SK-N-SH treated with all-trans-retinoic acid at 6 μM for 48 hours (cell line): ENCODE data around the gene SLC39A1.

Experiments
- ATAC-seq: fragments of 200-7000 bp; cut with Tn5 transposase; 3 replicates; pipeline ENCODE4 v1.9.1; 2020; ENCODE audit warnings: mild to moderate bottlenecking, moderate library complexity
- ARNTL ChIP-seq: fragments of 450-650 bp; formaldehyde crosslinking; IDR thresholded peaks from 2 replicates; pipeline ENCODE4 v1.5.0; 2020; ENCODE audit warnings: low read depth, mild to moderate bottlenecking, moderate library complexity, borderline replicate concordance
- BACH2 ChIP-seq: fragments of 250-450 bp; sonication (Bioruptor Pico); IDR thresholded peaks from 2 replicates; pipeline ENCODE4 v1.9.0; 2021; ENCODE audit warnings: mild to moderate bottlenecking, borderline replicate concordance
- CSDC2 ChIP-seq: fragments of 250-450 bp; sonication (Bioruptor Pico); IDR thresholded peaks from 2 replicates; pipeline ENCODE4 v1.5.0; 2020; ENCODE audit warnings: mild to moderate bottlenecking, moderate library complexity
- ESRRG ChIP-seq: fragments of 250-450 bp; sonication (Bioruptor Pico); IDR thresholded peaks from 2 replicates; pipeline ENCODE4 v1.6.1; 2021; ENCODE audit warnings: mild to moderate bottlenecking
- GLIS3 ChIP-seq: fragments of 250-450 bp; sonication (Bioruptor Pico); IDR thresholded peaks from 2 replicates; pipeline ENCODE4 v1.5.0; 2020; ENCODE audit warnings: mild to moderate bottlenecking, moderate library complexity
- ISL1 ChIP-seq: fragments of 250-450 bp; sonication (Bioruptor Pico); IDR thresholded peaks from 2 replicates; pipeline ENCODE4 v2.1.2; 2022; ENCODE audit warnings: mild to moderate bottlenecking, moderate library complexity
- OSR1 ChIP-seq: fragments of 250-450 bp; sonication (Bioruptor Pico); IDR thresholded peaks from 2 replicates; pipeline ENCODE4 v1.8.0; 2022; ENCODE audit warnings: moderate library complexity, mild to moderate bottlenecking, inconsistent platforms
- RARB ChIP-seq: fragments of 250-450 bp; sonication (Bioruptor Pico); IDR thresholded peaks from 2 replicates; pipeline ENCODE4 v1.8.0; 2021; ENCODE audit warnings: mild to moderate bottlenecking, moderate library complexity
- SNAI2 ChIP-seq: fragments of 250-450 bp; sonication (Bioruptor Pico); IDR thresholded peaks from 2 replicates; pipeline ENCODE4 v1.5.0; 2020; ENCODE audit warnings: mild to moderate bottlenecking, moderate library complexity
- TCF4 ChIP-seq: fragments of 250-450 bp; sonication (Bioruptor Pico); IDR thresholded peaks from 2 replicates; pipeline ENCODE4 v1.8.0; 2021; ENCODE audit warnings: mild to moderate bottlenecking, moderate library complexity, borderline replicate concordance
- TOX ChIP-seq: fragments of 250-450 bp; sonication (Bioruptor Pico); IDR thresholded peaks from 2 replicates; pipeline ENCODE4 v1.8.0; 2021; ENCODE audit warnings: mild to moderate bottlenecking, moderate library complexity, borderline replicate concordance
- ZNF70 ChIP-seq: fragments of 450-650 bp; formaldehyde crosslinking; IDR thresholded peaks from 2 replicates; pipeline ENCODE4 v1.5.0; 2020; ENCODE audit warnings: mild to moderate bottlenecking, moderate library complexity
- ZNF8 ChIP-seq: fragments of 450-650 bp; formaldehyde crosslinking; IDR thresholded peaks from 2 replicates; pipeline ENCODE4 v1.5.0; 2020; ENCODE audit warnings: mild to moderate bottlenecking, moderate library complexity
- TF ChIP-seq, protein P1 (sequence below): fragments of 250-450 bp; sonication (Bioruptor Pico); IDR thresholded peaks from 2 replicates; pipeline ENCODE4 v1.5.0; 2020; ENCODE audit warnings: mild to moderate bottlenecking, moderate library complexity
- TF ChIP-seq, protein P2 (sequence below): fragments of 250-450 bp; sonication (Bioruptor Pico); IDR thresholded peaks from 2 replicates; pipeline ENCODE4 v1.5.1; 2021; ENCODE audit warnings: mild to moderate bottlenecking, moderate library complexity
- TF ChIP-seq, protein P3 (sequence below): fragments of 250-450 bp; sonication (Bioruptor Pico); IDR thresholded peaks from 2 replicates; pipeline ENCODE4 v1.5.1; 2020; ENCODE audit warnings: low read depth, mild to moderate bottlenecking, moderate library complexity
- TF ChIP-seq, protein P4 (sequence below): fragments of 250-450 bp; sonication (Bioruptor Pico); IDR thresholded peaks from 2 replicates; pipeline ENCODE4 v1.8.0; 2021; ENCODE audit warnings: low read depth, mild to moderate bottlenecking, moderate library complexity, borderline replicate concordance
- TF ChIP-seq, protein P5 (sequence below): fragments of 250-450 bp; sonication (Bioruptor Pico); IDR thresholded peaks from 2 replicates; pipeline ENCODE4 v1.8.0; 2020; ENCODE audit warnings: mild to moderate bottlenecking, moderate library complexity, borderline replicate concordance

Gene SLC39A1

DNA sequence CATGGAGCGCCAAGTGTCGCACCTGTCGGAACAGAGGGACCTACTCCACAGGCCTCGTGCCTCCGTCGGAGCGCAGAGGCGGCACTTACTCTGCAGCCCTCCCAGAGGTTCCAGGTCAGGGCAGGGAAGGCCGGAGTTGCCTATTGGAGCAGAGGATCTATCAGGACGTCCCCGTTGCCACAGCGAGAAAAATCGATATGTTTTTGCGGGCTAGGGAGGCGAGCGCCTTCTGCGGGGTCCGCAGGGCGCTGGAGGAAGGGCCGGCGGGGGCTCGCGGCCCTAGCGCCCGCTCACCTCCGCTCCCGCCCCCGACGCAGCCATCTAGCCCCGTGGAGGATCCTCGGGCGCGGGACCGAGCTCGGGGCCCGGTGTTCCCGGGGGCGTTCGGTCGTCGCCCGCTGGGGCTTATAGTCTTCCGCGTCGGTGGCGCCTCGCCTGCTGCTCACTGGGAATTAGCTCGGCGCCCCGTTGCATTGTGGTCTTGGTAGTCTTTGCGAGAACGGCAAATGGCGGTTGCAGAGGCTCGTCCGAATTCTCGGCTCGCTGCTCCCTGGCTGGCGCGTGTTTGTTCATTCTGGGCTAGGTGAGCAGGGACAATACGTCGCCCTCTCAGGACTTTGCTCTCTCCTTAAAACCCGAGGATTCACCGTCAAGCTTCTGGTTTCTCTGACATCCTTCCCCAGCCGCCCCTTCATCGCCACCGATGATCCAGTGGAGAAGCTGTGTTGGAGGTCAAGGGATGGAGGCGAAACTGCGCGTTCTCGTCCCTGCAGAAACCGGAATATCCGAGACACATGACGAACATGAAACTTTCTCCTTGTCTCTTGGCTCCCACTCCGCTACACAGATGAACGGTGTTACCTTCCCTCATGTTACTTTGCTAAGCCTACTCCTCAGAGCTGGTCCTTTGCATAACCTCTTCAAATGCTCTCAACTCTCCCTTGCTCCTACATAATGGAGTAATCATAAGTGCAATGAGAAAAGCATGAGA is 14.2 kb upstream of the SLC39A1 start, which contains the start of gene JTB:
TSS of gene JTB (minus strand) at position 425 of the 991 bp plus-strand sequence. CDS start at position 3, 422 bp downstream.
- TF ChIP-seq, protein P1, sequence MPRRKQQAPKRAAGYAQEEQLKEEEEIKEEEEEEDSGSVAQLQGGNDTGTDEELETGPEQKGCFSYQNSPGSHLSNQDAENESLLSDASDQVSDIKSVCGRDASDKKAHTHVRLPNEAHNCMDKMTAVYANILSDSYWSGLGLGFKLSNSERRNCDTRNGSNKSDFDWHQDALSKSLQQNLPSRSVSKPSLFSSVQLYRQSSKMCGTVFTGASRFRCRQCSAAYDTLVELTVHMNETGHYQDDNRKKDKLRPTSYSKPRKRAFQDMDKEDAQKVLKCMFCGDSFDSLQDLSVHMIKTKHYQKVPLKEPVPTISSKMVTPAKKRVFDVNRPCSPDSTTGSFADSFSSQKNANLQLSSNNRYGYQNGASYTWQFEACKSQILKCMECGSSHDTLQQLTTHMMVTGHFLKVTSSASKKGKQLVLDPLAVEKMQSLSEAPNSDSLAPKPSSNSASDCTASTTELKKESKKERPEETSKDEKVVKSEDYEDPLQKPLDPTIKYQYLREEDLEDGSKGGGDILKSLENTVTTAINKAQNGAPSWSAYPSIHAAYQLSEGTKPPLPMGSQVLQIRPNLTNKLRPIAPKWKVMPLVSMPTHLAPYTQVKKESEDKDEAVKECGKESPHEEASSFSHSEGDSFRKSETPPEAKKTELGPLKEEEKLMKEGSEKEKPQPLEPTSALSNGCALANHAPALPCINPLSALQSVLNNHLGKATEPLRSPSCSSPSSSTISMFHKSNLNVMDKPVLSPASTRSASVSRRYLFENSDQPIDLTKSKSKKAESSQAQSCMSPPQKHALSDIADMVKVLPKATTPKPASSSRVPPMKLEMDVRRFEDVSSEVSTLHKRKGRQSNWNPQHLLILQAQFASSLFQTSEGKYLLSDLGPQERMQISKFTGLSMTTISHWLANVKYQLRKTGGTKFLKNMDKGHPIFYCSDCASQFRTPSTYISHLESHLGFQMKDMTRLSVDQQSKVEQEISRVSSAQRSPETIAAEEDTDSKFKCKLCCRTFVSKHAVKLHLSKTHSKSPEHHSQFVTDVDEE (CRISPR knock-in tag) = no peak
- TF ChIP-seq, all 23 proteins: peak for 0
- peak; percentile 97 for ATAC-seq

DNA sequence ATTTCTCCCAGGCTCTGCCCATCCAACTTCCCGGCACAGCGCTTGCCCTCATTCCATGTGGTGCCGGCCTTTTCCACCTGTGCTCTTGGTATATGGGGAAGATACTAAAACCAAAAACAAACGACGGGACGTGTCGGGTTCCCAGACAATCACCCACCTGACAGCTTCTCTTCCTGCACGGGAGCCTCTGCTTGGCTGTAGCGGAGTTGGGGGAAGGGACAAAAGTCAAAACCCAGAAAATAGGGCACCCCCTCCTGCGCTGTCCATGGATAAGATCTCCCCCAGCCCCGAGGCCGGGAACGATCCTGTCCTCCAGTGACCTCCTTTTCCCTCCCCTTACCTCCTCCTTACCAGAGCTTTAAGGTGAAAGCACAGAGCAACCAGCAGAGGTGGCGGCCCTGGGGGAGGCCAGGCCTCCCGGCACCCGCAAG is 13.5 kb upstream of the SLC39A1 start:
- TF ChIP-seq GLIS3 (CRISPR knock-in tag) (no peak), SNAI2 (CRISPR knock-in tag) (no peak), ESRRG (CRISPR knock-in tag) (no peak), RARB (CRISPR knock-in tag) (no peak), ZNF70 (no peak), BACH2 (CRISPR knock-in tag) (no peak), CSDC2 (CRISPR knock-in tag) (no peak), ISL1 (no peak), ZNF8 (no peak), TOX (no peak), OSR1 (CRISPR knock-in tag) (no peak), TCF4 (CRISPR knock-in tag) (no peak), ARNTL (CRISPR knock-in tag) (no peak)
- TF ChIP-seq, protein P2, sequence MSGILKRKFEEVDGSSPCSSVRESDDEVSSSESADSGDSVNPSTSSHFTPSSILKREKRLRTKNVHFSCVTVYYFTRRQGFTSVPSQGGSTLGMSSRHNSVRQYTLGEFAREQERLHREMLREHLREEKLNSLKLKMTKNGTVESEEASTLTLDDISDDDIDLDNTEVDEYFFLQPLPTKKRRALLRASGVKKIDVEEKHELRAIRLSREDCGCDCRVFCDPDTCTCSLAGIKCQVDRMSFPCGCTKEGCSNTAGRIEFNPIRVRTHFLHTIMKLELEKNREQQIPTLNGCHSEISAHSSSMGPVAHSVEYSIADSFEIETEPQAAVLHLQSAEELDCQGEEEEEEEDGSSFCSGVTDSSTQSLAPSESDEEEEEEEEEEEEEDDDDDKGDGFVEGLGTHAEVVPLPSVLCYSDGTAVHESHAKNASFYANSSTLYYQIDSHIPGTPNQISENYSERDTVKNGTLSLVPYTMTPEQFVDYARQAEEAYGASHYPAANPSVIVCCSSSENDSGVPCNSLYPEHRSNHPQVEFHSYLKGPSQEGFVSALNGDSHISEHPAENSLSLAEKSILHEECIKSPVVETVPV = no peak
- TF ChIP-seq, protein P1 (CRISPR knock-in tag) = no peak
- TF ChIP-seq, protein P3, sequence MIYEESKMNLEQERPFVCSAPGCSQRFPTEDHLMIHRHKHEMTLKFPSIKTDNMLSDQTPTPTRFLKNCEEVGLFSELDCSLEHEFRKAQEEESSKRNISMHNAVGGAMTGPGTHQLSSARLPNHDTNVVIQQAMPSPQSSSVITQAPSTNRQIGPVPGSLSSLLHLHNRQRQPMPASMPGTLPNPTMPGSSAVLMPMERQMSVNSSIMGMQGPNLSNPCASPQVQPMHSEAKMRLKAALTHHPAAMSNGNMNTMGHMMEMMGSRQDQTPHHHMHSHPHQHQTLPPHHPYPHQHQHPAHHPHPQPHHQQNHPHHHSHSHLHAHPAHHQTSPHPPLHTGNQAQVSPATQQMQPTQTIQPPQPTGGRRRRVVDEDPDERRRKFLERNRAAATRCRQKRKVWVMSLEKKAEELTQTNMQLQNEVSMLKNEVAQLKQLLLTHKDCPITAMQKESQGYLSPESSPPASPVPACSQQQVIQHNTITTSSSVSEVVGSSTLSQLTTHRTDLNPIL (CRISPR knock-in tag) = no peak
- TF ChIP-seq, protein P4, sequence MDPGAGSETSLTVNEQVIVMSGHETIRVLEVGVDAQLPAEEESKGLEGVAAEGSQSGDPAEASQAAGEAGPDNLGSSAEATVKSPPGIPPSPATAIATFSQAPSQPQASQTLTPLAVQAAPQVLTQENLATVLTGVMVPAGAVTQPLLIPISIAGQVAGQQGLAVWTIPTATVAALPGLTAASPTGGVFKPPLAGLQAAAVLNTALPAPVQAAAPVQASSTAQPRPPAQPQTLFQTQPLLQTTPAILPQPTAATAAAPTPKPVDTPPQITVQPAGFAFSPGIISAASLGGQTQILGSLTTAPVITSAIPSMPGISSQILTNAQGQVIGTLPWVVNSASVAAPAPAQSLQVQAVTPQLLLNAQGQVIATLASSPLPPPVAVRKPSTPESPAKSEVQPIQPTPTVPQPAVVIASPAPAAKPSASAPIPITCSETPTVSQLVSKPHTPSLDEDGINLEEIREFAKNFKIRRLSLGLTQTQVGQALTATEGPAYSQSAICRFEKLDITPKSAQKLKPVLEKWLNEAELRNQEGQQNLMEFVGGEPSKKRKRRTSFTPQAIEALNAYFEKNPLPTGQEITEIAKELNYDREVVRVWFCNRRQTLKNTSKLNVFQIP = no peak
- TF ChIP-seq, protein P5, sequence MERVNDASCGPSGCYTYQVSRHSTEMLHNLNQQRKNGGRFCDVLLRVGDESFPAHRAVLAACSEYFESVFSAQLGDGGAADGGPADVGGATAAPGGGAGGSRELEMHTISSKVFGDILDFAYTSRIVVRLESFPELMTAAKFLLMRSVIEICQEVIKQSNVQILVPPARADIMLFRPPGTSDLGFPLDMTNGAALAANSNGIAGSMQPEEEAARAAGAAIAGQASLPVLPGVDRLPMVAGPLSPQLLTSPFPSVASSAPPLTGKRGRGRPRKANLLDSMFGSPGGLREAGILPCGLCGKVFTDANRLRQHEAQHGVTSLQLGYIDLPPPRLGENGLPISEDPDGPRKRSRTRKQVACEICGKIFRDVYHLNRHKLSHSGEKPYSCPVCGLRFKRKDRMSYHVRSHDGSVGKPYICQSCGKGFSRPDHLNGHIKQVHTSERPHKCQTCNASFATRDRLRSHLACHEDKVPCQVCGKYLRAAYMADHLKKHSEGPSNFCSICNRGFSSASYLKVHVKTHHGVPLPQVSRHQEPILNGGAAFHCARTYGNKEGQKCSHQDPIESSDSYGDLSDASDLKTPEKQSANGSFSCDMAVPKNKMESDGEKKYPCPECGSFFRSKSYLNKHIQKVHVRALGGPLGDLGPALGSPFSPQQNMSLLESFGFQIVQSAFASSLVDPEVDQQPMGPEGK (CRISPR knock-in tag) = no peak
- peak; percentile 23 for ATAC-seq
